C4-2B (cell line): ENCODE results near the gene STK17A.
"Not testable (repeated sequence)": the region's sequence is repeated elsewhere in the genome, so short reads cannot be mapped to it uniquely, and the experiment has no call there.

Source experiments
- H3K27ac ChIP-seq: fragments of 450-650 bp; 2 replicates; pipeline ENCODE4 v1.5.1; 2017
- ZFX ChIP-seq: fragments of 450-650 bp; IDR thresholded peaks from 2 replicates; pipeline ENCODE4 v1.6.1; 2017
- TF ChIP-seq, protein P1 (sequence below): fragments of 450-650 bp; conservative IDR thresholded peaks from 2 replicates; pipeline ENCODE4 v1.5.1; 2017; ENCODE audit warnings: mild to moderate bottlenecking

STK17A gene

GRCh38 chr7:43583424-43584194 lies 701 bp downstream of the STK17A start:
- TF ChIP-seq, protein P1, sequence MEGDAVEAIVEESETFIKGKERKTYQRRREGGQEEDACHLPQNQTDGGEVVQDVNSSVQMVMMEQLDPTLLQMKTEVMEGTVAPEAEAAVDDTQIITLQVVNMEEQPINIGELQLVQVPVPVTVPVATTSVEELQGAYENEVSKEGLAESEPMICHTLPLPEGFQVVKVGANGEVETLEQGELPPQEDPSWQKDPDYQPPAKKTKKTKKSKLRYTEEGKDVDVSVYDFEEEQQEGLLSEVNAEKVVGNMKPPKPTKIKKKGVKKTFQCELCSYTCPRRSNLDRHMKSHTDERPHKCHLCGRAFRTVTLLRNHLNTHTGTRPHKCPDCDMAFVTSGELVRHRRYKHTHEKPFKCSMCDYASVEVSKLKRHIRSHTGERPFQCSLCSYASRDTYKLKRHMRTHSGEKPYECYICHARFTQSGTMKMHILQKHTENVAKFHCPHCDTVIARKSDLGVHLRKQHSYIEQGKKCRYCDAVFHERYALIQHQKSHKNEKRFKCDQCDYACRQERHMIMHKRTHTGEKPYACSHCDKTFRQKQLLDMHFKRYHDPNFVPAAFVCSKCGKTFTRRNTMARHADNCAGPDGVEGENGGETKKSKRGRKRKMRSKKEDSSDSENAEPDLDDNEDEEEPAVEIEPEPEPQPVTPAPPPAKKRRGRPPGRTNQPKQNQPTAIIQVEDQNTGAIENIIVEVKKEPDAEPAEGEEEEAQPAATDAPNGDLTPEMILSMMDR, result no peak
- peak; percentile 55 for TF ChIP-seq ZFX
- H3K27ac ChIP-seq, result peak overlapping the region; percentile 72

DNA sequence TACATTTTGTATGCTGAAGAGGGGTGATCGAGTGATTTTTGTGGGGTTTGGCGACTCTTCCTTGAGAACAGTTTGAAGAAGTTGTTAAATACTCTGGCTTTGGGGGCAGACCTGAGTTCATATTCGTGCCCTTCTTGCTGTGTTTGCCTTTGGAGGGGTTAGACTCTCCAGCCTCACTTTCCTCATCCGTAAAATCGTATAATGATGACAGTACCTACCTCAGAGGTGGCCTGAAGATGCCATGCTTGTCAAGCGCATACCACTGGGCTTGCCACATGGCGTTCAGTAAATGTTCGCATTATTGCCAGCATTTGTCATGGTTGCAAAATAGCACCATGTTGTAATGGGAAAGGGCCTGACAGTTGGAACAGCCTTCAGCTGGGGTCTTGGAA lies 1.3 kb downstream of the STK17A start:
- peak overlapping the region; percentile 72; the same call in 1 of the 2 replicates for H3K27ac ChIP-seq
- no peak for TF ChIP-seq ZFX
- TF ChIP-seq, protein P1, result no peak

DNA sequence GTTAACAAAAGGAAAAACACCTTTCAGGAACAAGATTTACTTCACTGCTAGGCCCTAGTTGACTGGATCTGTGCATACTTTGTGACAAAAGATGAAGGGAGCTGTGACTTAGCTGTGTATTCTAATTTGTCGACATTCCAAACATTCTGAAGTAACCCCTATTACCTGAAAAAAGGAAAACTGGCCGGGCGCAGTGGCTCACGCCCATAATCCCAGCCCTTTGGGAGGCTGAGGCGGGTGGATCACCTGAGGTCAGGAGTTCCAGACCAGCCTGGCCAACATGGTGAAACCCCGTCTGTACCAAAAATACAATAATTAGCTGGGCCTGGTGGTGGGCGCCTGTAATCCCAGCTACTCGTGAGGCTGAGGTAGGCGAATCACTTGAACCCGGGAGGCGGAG lies 1.8 kb downstream of the STK17A start:
- H3K27ac ChIP-seq, result not testable (repeated sequence)

- no peak overlapping the region for H3K27ac ChIP-seq
- TF ChIP-seq, protein P1, result no peak
- no peak for TF ChIP-seq ZFX
Observed at GRCh38 chr7:43585562-43585961, 2.7 kb downstream of the STK17A start.

GRCh38 chr7:43586251-43586900 lies 3.5 kb downstream of the STK17A start:
- TF ChIP-seq ZFX, result no peak
- TF ChIP-seq, protein P1, result no peak
- H3K27ac ChIP-seq, result no peak overlapping the region

- TF ChIP-seq ZFX, result no peak
- TF ChIP-seq, protein P1, result no peak
Observed at GRCh38 chr7:43588477-43589132, 5.7 kb downstream of the STK17A start.

GRCh38 chr7:43589133-43589478 lies 6.2 kb downstream of the STK17A start:
- no peak overlapping the region for H3K27ac ChIP-seq
- TF ChIP-seq, protein P1, result no peak
- no peak for TF ChIP-seq ZFX

More at GRCh38 chr7:43588477-43589132, 5.7 kb downstream of the STK17A start:
- no peak overlapping the region for H3K27ac ChIP-seq
